ENCODE measurements around the gene EEF1B2. TPM values are rescaled to one million over a fixed set of nuclear protein-coding genes. Genes with fewer than 3 reads are reported as not detected.
"Not testable (repeated sequence)": the region's sequence is repeated elsewhere in the genome, so short reads cannot be mapped to it uniquely, and the experiment has no call there.

EEF1B2 gene
- total RNA-seq, 1 donor from 2014 or later = 698 TPM

- H3K9me3 Mint-ChIP-seq; H3K36me3 Mint-ChIP-seq (ENCODE audit: low read depth); H3K27ac Mint-ChIP-seq; DNase-seq (ENCODE audit: low spot score); H3K27me3 Mint-ChIP-seq (ENCODE audit: insufficient read depth); H3K4me1 Mint-ChIP-seq (ENCODE audit: low read depth); H3K4me3 Mint-ChIP-seq; intact Hi-C loops (cut with micrococcal nuclease): not testable (repeated sequence)
These were observed 47.6 kb downstream of the EEF1B2 start for GRCh38 chr2:206207316-206207715.

- intact Hi-C loops (cut with micrococcal nuclease) = no loop called here
- H3K27ac Mint-ChIP-seq = no peak overlapping the region
- peaks cover 5% of the 10 kb centered on the region for H3K27me3 Mint-ChIP-seq (ENCODE audit: insufficient read depth)
- H3K4me1 Mint-ChIP-seq (ENCODE audit: low read depth) = no peaks in the 10 kb centered on the region
- H3K36me3 Mint-ChIP-seq (ENCODE audit: low read depth) = no peaks in the 10 kb centered on the region
- no peak overlapping the region for H3K4me3 Mint-ChIP-seq
- DNase-seq (ENCODE audit: low spot score) = no peak
- H3K9me3 Mint-ChIP-seq = no peaks in the 10 kb centered on the region
These were observed 49.2 kb downstream of the EEF1B2 start for GRCh38 chr2:206208900-206209299.

- Mint-ChIP-seq H3K9me3 (no peaks in the 10 kb centered on the region), H3K4me3 (no peak overlapping the region), H3K36me3 (ENCODE audit: low read depth) (no peaks in the 10 kb centered on the region), H3K4me1 (ENCODE audit: low read depth) (no peaks in the 10 kb centered on the region), H3K27me3 (ENCODE audit: insufficient read depth) (peaks cover 9% of the 10 kb centered on the region), H3K27ac (no peak overlapping the region)
- intact Hi-C loops (cut with micrococcal nuclease) = no loop called here
- no peak for DNase-seq (ENCODE audit: low spot score)
These were observed 52.1 kb downstream of the EEF1B2 start for GRCh38 chr2:206211657-206212255.

Other genes with a start within 250 kb of the EEF1B2 start
- gene INO80D, start 73.7 kb upstream of the EEF1B2 start, total RNA-seq = 29.4 and 30.3 TPM in 2 replicates
- 76.6 and 78.0 TPM in 2 replicates for gene NDUFS1, start 451 bp upstream of the EEF1B2 start, total RNA-seq
- gene ZDBF2, start 114.8 kb downstream of the EEF1B2 start, total RNA-seq = 9.3 and 11.4 TPM in 2 replicates

Measured in activated T-helper 1 cell treated with anti-CD3 and anti-CD28 coated beads, Interleukin-12 subunit alpha, Interleukin-12 subunit beta, Interleukin-2, Interleukin-4 antibody, amounts not matched to agents 30 ng/mL and 10 ng/mL and 1 ng/mL, durations not matched to agents 14 hours and 24 hours and 36 hours (primary cell).